Hematopoietic multipotent progenitor cell treated with erythropoietin and hydrocortisone succinate and interleukin-3 and kit ligand, for 17 days (in vitro differentiated cells): Measurements from ENCODE around the gene RPGRIP1L.
"Not testable (repeated sequence)": the region's sequence is repeated elsewhere in the genome, so short reads cannot be mapped to it uniquely, and the experiment has no call there.

ENCODE experiments used
- DNase-seq: peaks from one replicate; pipeline ENCODE4 v3.0.0-alpha.2; 2015; ENCODE audit warnings: low spot score

RPGRIP1L gene

GRCh38 chr16:53712065-53712464 lies 8.4 kb upstream of the RPGRIP1L start:
- DNase-seq = no peak

DNA sequence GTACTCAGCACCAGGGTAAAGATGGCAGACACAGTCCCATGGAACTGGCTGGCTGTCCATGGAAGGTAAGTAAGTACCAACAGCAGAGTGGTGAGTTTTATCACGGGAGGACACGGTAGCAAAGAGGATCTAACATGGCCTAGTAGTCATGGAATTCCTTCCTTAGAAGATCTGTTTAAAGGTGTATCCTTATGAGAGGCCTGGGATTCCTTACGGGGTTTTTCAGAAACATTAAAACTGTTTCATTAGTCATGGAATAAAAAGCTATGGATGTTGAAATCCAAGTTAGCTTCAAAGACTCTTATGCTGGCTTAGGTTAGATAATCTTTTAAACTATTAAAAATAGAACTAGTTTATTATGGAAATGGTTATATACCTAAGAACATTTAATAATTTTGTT lies 7.7 kb upstream of the RPGRIP1L start:
- DNase-seq = no peak

DNA sequence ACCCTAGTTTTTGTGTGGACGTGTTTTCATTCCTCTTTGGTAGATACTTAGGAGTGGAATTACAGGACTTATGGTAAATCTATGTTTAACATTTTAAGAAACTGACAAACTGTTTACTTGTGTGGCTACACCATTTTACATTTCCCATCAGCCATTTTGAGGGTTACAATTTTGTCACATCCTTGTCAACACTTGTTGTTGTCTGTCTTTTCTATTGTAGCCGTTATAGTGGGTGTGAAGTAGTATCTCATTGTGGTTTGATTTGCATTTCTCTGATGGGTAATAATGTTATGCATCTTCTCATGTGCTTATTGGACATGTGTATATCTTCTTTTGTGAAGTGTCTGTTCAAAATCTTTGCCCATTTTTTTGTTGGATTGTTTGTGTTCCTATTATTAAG lies 4.8 kb upstream of the RPGRIP1L start:
- DNase-seq = no peak

- no peak for DNase-seq
Observed at GRCh38 chr16:53707671-53708070, 4.0 kb upstream of the RPGRIP1L start.

GRCh38 chr16:53704445-53704813 lies 770 bp upstream of the RPGRIP1L start:
- DNase-seq = no peak

- not testable (repeated sequence) for DNase-seq
Observed at GRCh38 chr16:53698271-53698670, 5.4 kb downstream of the RPGRIP1L start.

DNA sequence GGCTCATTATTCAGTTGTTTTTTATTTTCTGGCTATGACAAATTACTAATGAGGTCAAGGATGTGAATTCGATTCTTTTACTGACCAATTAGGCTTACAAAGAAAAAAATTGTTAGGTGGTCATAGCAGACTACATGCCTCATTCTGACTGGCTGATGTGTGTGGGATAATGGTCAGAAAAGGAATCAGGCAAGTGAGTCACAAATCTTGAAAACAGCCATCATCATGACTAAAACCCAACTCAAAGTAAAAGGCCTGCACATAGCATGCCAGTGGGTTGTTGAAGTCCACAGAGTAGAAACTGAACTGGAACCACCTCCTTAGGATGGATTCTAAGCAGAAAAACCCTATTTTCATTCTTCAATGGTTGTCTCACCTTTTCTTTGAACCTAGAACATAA lies 8.6 kb downstream of the RPGRIP1L start:
- no peak for DNase-seq

DNA sequence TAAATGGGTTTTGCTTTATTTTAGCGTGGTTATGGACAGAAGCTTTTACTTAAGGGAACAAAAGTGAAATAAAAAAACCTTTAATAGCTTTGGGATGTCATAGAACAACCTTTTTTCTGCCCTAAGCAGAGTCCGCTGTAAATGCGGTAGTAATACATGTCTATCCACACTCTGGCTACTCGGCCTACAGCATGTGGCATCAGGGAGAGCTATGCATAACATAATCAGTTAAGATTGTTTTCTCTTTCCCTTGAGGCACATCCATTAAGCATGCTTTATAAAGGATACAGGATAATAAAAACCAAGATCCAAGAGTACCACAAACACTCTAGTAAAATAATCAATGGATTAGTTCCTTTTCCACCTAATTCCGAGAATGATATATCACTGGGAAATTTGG lies 10.3 kb downstream of the RPGRIP1L start:
- no peak for DNase-seq

- no peak for DNase-seq
Observed at GRCh38 chr16:53692146-53692545, 11.5 kb downstream of the RPGRIP1L start.

- DNase-seq = no peak
Observed at GRCh38 chr16:53690771-53691170, 12.9 kb downstream of the RPGRIP1L start.

DNA sequence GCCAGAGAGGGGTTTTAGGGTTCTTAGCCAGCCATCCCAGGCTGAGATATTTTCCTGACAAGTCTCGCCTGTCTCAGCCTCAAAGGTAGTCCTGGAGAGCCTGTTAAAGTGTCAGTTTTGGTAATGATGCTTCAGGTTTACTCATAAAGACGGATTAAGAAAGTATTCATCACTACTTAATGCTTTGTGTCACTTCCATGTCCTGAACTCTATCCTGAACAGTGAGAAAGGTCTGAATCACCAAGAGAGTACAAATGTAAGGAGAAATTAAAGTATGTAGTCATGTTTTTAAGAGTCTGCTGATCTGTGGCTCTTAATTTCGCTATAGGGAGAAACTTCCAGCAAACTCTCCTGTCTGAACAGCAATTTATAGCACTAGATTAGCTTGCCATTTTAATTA lies 14.0 kb downstream of the RPGRIP1L start:
- no peak for DNase-seq

- DNase-seq = no peak
Observed at GRCh38 chr16:53686710-53687109, 16.9 kb downstream of the RPGRIP1L start.

DNA sequence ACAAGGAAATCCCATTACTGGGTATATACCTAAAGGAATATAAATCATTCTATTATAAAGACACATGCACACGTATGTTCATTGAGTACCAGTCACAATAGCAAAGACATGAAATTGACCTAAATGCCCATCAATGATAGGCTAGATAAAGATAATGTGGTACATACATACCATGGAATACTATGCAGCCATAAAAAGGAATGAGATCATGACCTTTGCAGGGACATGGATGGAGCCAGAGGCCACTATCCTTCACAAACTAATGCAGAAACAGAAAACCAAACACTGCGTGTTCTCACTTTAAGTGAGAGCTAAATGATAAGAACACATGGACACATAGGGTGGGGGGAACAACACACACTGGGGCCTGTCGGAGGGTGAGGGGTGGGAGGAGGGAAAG lies 18.3 kb downstream of the RPGRIP1L start:
- not testable (repeated sequence) for DNase-seq

DNA sequence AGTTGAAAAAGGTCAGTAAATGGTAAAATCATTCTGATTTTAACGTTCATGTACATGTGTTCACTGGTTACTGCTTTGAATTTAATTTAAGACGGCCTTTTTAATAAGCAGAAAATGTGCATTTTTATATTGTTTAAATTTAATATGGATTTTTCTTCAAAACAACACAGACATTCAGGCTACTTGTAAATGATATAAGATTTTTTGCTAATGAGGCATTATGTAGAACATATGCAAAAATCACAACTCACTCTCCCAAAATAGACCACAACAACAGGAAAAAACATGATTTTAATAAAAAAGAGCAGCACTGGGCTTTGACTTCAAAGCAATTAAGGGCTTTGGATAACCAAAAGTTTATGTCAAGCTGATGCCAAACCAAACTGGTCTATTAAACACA lies 22.3 kb downstream of the RPGRIP1L start:
- DNase-seq = no peak

GRCh38 chr16:53680756-53681155 lies 22.9 kb downstream of the RPGRIP1L start:
- DNase-seq = no peak

DNA sequence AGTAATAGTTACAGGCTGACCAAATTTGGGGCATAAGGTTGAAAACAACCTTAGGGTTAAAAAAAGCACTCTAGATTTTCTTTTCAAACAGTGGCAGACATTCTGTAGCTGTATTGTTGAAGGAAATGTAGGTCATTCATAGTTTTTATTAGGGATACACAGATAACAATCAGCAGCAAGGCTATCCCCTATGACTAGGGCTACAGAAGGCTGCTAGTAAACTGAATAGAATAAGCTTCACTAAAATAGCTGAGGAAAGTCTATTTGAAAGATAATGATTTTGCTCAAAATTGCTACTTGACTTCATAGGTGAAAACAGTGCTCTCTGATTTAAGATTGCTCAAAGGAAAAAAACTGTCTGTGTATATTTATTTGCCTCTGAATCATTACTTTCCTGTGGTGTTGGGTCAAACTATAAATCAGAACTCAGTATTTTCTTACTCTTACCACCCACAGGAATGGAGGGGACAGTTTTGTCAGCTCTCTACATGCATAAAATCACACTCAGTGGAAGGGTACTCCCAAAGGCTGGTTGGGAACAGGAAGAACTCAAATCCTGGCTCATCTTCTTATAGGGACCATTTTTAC lies 24.8 kb downstream of the RPGRIP1L start:
- DNase-seq = no peak

- DNase-seq = no peak
Observed at GRCh38 chr16:53678155-53678554, 25.5 kb downstream of the RPGRIP1L start.

DNA sequence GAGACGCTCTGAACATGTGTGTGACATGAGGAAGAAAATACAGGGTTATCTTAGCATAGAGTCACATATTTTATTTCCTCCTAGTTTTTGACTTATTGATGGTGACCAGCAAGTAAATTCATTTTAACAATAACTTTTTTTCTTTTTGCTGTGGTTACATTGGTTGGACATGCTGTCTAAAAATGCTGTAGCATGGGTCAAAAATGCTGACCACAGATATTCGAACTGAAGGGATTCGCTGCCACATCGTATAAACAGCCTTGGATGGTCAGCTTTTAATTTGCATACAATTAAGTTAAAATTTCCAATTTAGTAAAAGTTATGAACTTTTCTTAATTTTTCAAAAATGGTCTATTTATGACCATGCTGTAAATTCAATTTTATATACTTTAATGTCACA lies 30.5 kb downstream of the RPGRIP1L start:
- DNase-seq = no peak

DNA sequence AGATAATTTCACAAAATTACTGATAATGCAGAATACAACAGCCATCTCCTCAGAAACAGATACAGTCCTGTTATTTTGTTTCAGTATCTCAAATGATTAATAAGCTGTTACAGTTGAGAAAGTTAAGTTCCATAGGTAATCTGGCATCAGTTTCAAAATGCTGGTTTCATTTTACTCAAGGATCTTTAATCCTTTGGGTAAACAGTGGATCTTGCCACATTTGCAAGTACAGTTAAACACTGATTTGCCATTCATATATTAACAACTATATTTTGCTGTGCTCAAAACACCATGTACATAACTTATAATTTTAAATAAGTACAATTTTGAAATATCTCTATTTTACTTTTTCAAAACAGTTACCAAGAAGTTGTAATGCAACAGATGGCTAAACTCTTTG lies 31.2 kb downstream of the RPGRIP1L start:
- no peak for DNase-seq

DNA sequence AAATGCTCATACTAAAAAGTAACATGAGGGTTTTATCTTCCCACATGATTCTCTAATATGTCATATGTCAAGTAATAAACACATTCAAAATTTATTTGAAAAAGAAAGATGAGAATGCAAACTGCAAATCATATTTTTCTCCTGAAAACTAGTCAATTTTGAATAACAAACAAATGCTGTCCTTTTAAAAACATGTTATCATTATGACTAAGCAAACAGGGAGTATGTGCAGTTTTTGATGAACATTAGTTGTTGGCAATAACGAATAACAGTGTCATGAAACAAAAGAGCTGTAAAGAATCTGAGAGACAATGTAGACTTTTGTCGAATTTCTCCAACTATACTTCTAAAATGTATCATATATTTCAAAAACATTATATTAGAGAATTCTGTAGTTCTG lies 34.8 kb downstream of the RPGRIP1L start:
- DNase-seq = no peak

- DNase-seq = no peak
Observed at GRCh38 chr16:53666786-53667415, 36.8 kb downstream of the RPGRIP1L start.

- DNase-seq = no peak
Observed at GRCh38 chr16:53664724-53665345, 38.8 kb downstream of the RPGRIP1L start.

GRCh38 chr16:53662072-53662471 lies 41.6 kb downstream of the RPGRIP1L start:
- no peak for DNase-seq

- DNase-seq = no peak
Observed at GRCh38 chr16:53654946-53655345, 48.7 kb downstream of the RPGRIP1L start.
